GM12875 (cell line): Measurements from ENCODE around the gene MYO16.

Experiments
- H3K4me3 ChIP-seq: one replicate; pipeline ENCODE4 v1.5.1; 2011; ENCODE audit warnings: low read depth, low read length, control low read depth
- TF ChIP-seq, protein P1 (sequence below): IDR thresholded peaks from 2 replicates; pipeline ENCODE4 v1.5.1; 2011; ENCODE audit warnings: low read depth, mild to moderate bottlenecking, control low read depth, inconsistent platforms, low read length, moderate library complexity, borderline replicate concordance; ENCODE audit not compliant: insufficient read depth

MYO16 gene

GRCh38 chr13:109118521-109118920, 489.1 kb downstream of the MYO16 start:
- TF ChIP-seq, protein P1, sequence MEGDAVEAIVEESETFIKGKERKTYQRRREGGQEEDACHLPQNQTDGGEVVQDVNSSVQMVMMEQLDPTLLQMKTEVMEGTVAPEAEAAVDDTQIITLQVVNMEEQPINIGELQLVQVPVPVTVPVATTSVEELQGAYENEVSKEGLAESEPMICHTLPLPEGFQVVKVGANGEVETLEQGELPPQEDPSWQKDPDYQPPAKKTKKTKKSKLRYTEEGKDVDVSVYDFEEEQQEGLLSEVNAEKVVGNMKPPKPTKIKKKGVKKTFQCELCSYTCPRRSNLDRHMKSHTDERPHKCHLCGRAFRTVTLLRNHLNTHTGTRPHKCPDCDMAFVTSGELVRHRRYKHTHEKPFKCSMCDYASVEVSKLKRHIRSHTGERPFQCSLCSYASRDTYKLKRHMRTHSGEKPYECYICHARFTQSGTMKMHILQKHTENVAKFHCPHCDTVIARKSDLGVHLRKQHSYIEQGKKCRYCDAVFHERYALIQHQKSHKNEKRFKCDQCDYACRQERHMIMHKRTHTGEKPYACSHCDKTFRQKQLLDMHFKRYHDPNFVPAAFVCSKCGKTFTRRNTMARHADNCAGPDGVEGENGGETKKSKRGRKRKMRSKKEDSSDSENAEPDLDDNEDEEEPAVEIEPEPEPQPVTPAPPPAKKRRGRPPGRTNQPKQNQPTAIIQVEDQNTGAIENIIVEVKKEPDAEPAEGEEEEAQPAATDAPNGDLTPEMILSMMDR = no peak
- H3K4me3 ChIP-seq = no peak overlapping the region

- TF ChIP-seq, protein P1 = no peak
- no peak overlapping the region for H3K4me3 ChIP-seq
These were observed 490.5 kb downstream of the MYO16 start for GRCh38 chr13:109119896-109120295.

DNA sequence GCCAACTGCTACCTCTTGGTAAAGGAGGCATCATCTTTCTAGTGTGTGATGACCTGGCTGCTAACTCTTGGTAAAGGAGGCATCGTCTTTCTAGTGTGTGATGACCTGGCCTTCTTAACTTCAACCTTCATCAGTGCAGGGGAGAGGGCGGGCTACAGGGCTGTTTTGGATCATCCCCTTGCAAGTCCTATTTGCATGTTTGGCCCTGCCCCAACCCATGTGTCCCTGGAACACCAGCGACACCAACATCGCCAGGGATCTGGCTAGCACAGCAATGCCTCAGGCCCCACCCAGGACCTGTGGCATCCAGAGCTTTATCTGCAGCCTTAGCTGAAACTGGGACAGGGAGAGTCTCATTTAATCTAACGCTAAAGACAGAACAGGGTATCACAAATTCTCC, 492.4 kb downstream of the MYO16 start:
- no peak overlapping the region for H3K4me3 ChIP-seq
- TF ChIP-seq, protein P1 = no peak

DNA sequence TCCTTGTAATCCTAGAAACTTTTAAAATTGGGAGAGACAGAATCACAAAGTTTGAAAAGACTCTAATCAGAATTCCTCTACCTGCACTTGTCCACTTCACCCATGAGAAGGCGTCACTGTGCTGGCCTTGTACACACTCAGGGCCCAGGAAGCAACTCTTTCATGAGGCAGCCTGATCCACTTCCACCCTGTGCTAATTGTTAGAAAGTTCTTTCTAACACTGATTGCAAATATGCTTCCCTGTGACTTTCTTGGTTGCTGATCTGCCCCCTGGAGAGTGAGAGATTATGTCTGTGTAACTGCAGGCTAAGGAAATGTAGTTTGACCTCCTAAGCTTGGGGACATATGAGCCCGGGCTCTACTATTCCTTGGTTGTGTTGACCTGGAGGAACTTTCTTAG, 494.6 kb downstream of the MYO16 start:
- TF ChIP-seq, protein P1 = no peak
- H3K4me3 ChIP-seq = no peak overlapping the region

DNA sequence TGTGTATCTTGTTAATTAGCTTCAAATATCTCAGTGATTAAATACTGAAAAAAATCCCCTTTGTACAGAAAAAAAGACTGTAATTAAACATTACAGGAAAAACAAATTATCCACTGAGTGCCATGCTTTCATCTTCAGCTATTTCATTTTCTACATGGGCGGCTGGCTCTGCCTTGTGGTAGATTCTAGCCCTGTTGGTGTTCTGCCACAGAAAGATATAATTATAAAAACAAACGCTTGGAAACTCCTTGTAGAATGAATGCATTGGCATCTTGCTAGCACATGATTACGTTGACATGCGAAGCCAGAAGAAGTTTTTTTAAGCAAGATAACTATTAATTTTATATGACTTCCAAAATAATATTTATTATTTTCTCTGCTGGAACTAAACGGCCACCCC, 496.8 kb downstream of the MYO16 start:
- no peak overlapping the region for H3K4me3 ChIP-seq
- TF ChIP-seq, protein P1 = no peak

GRCh38 chr13:109126891-109127641, 497.7 kb downstream of the MYO16 start:
- TF ChIP-seq, protein P1 = no peak
- H3K4me3 ChIP-seq = no peak overlapping the region

DNA sequence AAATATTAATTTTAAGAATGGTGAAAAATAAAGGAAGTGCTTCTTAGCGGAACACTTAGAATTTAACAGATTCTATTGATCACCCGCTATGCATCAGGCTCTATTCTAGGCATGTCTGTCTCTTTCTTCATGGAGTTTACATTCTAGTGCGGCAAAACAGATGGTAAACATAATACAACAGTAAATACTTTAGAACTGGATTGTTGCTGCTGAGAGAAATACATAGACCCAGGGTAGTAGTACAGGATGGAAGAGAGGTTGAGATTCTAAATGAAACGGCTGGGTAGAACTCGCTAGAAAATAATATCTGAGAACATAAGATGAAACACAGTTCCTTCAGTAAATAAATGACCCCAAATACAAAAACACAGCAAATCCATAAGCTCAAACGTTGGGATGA, 498.7 kb downstream of the MYO16 start:
- no peak overlapping the region for H3K4me3 ChIP-seq
- TF ChIP-seq, protein P1 = no peak
